DND-41 (cell line): ENCODE results near the gene MAN2A1.

Source experiments
- ATAC-seq: fragments of 200-7000 bp; cut with Tn5 transposase; 3 replicates; pipeline ENCODE4 v1.9.1; 2021; ENCODE audit warnings: low read depth; ENCODE audit not compliant: insufficient read depth
- DNase-seq: peaks from one replicate; pipeline ENCODE4 v3.0.0-alpha.2; 2020
- H2AFZ ChIP-seq: 2 replicates; pipeline ENCODE4 v1.6.0; 2012; ENCODE audit warnings: low read depth, low read length
- H3K27ac ChIP-seq: 2 replicates; pipeline ENCODE4 v1.5.1; 2012; ENCODE audit warnings: low read length, inconsistent platforms
- H3K27me3 ChIP-seq: fragments of 200-600 bp; sonication (generic); 2 replicates; pipeline ENCODE4 v1.6.0; 2012; ENCODE audit warnings: low read length, mild to moderate bottlenecking, inconsistent platforms; ENCODE audit not compliant: insufficient read depth, poor library complexity
- H3K36me3 ChIP-seq: 2 replicates; pipeline ENCODE4 v1.5.1; 2012; ENCODE audit warnings: low read length, inconsistent platforms; ENCODE audit not compliant: insufficient read depth
- H3K4me1 ChIP-seq: 2 replicates; pipeline ENCODE4 v1.5.1; 2012; ENCODE audit warnings: mild to moderate bottlenecking, low read length; ENCODE audit not compliant: insufficient read depth
- H3K4me2 ChIP-seq: 2 replicates; pipeline ENCODE4 v1.6.0; 2012; ENCODE audit warnings: mild to moderate bottlenecking, moderate library complexity, low read length, inconsistent platforms; ENCODE audit not compliant: insufficient read depth
- H3K4me3 ChIP-seq, 2 experiments: fragments of 200-600 bp in 1 of 2; shearing (Covaris generic) in 1 of 2; 2 replicates each; pipeline ENCODE4 v1.5.1; 2012 to 2016; ENCODE audit warnings: inconsistent platforms in 2 of 2, low read length in 2 of 2, mild to moderate bottlenecking in 2 of 2, low read depth in 1 of 2, moderate library complexity in 1 of 2
- H3K79me2 ChIP-seq: 2 replicates; pipeline ENCODE4 v1.6.0; 2012; ENCODE audit warnings: low read length, inconsistent platforms; ENCODE audit not compliant: insufficient read depth
- H3K9ac ChIP-seq: 2 replicates; pipeline ENCODE4 v1.6.0; 2012; ENCODE audit warnings: low read depth, mild to moderate bottlenecking, inconsistent platforms, low read length, moderate library complexity
- H3K9me3 ChIP-seq: 2 replicates; pipeline ENCODE4 v1.5.1; 2012; ENCODE audit warnings: low read length, moderate library complexity, mild to moderate bottlenecking, inconsistent platforms; ENCODE audit not compliant: insufficient read depth, severe bottlenecking
- H4K20me1 ChIP-seq: 2 replicates; pipeline ENCODE4 v1.6.0; 2012; ENCODE audit warnings: low read length; ENCODE audit not compliant: insufficient read depth
- EZH2 ChIP-seq: IDR thresholded peaks from 3 replicates; pipeline ENCODE4 v1.6.1; 2012; ENCODE audit warnings: borderline replicate concordance, low read depth, mild to moderate bottlenecking, moderate library complexity, low read length, inconsistent platforms; ENCODE audit not compliant: severe bottlenecking
- TF ChIP-seq, protein P1 (sequence below): IDR thresholded peaks from 2 replicates; pipeline ENCODE4 v1.5.1; 2012; ENCODE audit warnings: borderline replicate concordance, low read length, moderate library complexity, mild to moderate bottlenecking; ENCODE audit not compliant: poor library complexity, severe bottlenecking; ENCODE audit errors: extremely low read depth

Gene MAN2A1

GRCh38 chr5:109660301-109660700, 29.4 kb upstream of the MAN2A1 start:
- Histone ChIP-seq H3K79me2 (no peaks in the 10 kb centered on the region), H3K9me3 (no peaks in the 10 kb centered on the region), H3K36me3 (no peaks in the 10 kb centered on the region), H3K27me3 (no peaks in the 10 kb centered on the region), H3K27ac (no peak overlapping the region), H4K20me1 (no peaks in the 10 kb centered on the region), H3K4me2 (no peak overlapping the region), H3K4me1 (peaks cover 25% of the 10 kb centered on the region), H3K9ac (no peak overlapping the region), H3K4me3 (no peak overlapping the region), H2AFZ (no peak overlapping the region)
- no peak for TF ChIP-seq EZH2
- ATAC-seq (no peak), DNase-seq (no peak)

GRCh38 chr5:109668237-109668636, 21.5 kb upstream of the MAN2A1 start:
- H3K27me3 ChIP-seq: no peaks in the 10 kb centered on the region
- H3K79me2 ChIP-seq: no peaks in the 10 kb centered on the region
- TF ChIP-seq, protein P1, sequence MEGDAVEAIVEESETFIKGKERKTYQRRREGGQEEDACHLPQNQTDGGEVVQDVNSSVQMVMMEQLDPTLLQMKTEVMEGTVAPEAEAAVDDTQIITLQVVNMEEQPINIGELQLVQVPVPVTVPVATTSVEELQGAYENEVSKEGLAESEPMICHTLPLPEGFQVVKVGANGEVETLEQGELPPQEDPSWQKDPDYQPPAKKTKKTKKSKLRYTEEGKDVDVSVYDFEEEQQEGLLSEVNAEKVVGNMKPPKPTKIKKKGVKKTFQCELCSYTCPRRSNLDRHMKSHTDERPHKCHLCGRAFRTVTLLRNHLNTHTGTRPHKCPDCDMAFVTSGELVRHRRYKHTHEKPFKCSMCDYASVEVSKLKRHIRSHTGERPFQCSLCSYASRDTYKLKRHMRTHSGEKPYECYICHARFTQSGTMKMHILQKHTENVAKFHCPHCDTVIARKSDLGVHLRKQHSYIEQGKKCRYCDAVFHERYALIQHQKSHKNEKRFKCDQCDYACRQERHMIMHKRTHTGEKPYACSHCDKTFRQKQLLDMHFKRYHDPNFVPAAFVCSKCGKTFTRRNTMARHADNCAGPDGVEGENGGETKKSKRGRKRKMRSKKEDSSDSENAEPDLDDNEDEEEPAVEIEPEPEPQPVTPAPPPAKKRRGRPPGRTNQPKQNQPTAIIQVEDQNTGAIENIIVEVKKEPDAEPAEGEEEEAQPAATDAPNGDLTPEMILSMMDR: no peak
- TF ChIP-seq EZH2: no peak
- no peak overlapping the region for H3K4me2 ChIP-seq
- no peak overlapping the region for H3K4me3 ChIP-seq
- H3K36me3 ChIP-seq: no peaks in the 10 kb centered on the region
- no peak overlapping the region for H3K27ac ChIP-seq
- H3K9me3 ChIP-seq: no peaks in the 10 kb centered on the region
- H2AFZ ChIP-seq: no peak overlapping the region
- no peak overlapping the region for H3K9ac ChIP-seq
- no peak for ATAC-seq
- DNase-seq: no peak
- H4K20me1 ChIP-seq: no peaks in the 10 kb centered on the region
- H3K4me1 ChIP-seq: no peaks in the 10 kb centered on the region

GRCh38 chr5:109668668-109669422, 20.9 kb upstream of the MAN2A1 start:
- H3K4me3 ChIP-seq: no peak overlapping the region
- no peak overlapping the region for H3K9ac ChIP-seq
- no peak for ATAC-seq
- no peaks in the 10 kb centered on the region for H3K4me1 ChIP-seq
- H4K20me1 ChIP-seq: no peaks in the 10 kb centered on the region
- DNase-seq: no peak
- TF ChIP-seq, protein P1: no peak
- no peak for TF ChIP-seq EZH2
- H3K27me3 ChIP-seq: no peaks in the 10 kb centered on the region
- H3K4me2 ChIP-seq: no peak overlapping the region
- no peak overlapping the region for H2AFZ ChIP-seq
- H3K9me3 ChIP-seq: no peaks in the 10 kb centered on the region
- H3K36me3 ChIP-seq: no peaks in the 10 kb centered on the region
- H3K27ac ChIP-seq: no peak overlapping the region
- H3K79me2 ChIP-seq: no peaks in the 10 kb centered on the region

DNA sequence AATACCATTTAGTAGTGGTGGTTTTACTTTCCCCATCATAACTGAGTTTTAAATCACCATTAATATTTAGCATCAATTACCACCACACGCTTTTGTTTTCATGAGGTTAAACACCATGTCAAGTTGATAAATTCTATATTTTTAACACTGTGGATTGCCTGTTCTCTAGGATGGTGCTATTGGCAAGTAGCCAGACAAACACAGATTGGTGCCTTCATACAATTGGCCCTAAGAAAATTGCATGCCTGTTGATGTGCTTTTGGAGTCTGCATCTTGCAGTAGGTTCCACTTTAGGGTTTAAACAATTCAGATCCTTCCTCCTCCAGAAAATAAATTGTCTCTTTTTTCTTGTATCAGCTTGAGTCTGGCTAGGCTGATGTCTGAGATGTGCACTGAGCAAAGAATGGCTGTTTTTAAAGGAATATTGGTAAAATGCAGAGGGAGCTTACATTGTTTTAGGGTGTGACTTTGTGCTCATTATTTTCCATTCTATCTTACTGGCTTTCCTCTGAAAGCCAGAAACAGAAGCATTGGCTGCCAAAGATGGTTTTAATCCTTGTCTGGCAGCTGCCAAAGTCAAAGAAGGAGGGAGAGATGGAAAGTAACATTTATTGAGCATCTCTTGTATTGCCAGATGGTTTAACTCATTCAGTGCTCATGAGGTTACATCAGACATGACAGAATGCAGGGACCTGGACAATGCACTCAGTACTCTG, 19.6 kb upstream of the MAN2A1 start:
- Histone ChIP-seq H3K9me3 (no peaks in the 10 kb centered on the region), H3K27ac (no peak overlapping the region), H3K27me3 (no peaks in the 10 kb centered on the region), H3K79me2 (no peaks in the 10 kb centered on the region), H4K20me1 (no peaks in the 10 kb centered on the region), H3K4me2 (no peak overlapping the region), H3K36me3 (no peaks in the 10 kb centered on the region), H2AFZ (no peak overlapping the region), H3K9ac (no peak overlapping the region), H3K4me1 (no peaks in the 10 kb centered on the region), H3K4me3 (no peak overlapping the region)
- DNase-seq (no peak), ATAC-seq (no peak)
- TF ChIP-seq, protein P1: no peak
- TF ChIP-seq EZH2: no peak
